ENCODE data around the gene STK39. TPM values are rescaled to one million over a fixed set of nuclear protein-coding genes. Genes with fewer than 3 reads are reported as not detected.

The STK39 gene
- total and polyA plus RNA-seq, 2 experiments from 2014 or later, result 3.2 to 14.6 TPM

DNA sequence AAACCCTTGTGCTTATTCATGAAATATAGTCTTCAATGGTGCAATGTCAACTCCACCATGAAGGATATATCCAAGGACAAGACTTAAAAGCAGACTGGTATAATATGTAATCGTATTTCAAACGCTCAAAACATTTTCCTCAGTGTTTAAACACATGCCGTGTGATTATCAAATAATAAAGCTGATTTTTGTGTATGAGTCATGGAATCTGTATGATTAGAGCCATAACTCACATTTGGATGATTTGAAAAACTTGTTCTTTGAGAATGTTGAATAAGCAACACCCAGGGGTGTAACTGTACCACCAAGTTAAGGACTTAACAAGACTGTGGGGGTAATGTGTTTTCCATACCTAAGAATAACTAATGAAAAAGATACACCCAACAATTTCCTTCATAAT is 215.3 kb downstream of the STK39 start:
- H3K9me3 ChIP-seq (ENCODE audit: low read depth), result no peaks in the 10 kb centered on the region
- H2AFZ ChIP-seq, result no peak overlapping the region
- no peak for DNase-seq
- H3K27me3 ChIP-seq (replicated peaks; ENCODE audit: insufficient read depth), result no peaks in the 10 kb centered on the region
- in situ Hi-C loops (cut with MboI), result no loop called here
- TF ChIP-seq EZH2 (IDR thresholded peaks at IDR 0.05; ENCODE audit: insufficient read depth, poor library complexity, severe bottlenecking) (no peak), EZH2phosphoT487 (IDR thresholded peaks at IDR 0.05; ENCODE audit: insufficient read depth, low read depth) (no peak)
- 95 to 100% methylated on average over 3 of the region's 3 CpGs for WGBS, 2 experiments (ENCODE audit: low coverage in 1 of 2, low lambda C conversion rate in 2 of 2, missing lambda C conversion rate in 2 of 2)
- no peaks in the 10 kb centered on the region for H3K79me2 ChIP-seq (ENCODE audit: insufficient read depth)
- H3K27ac ChIP-seq, result no peak overlapping the region
- no peaks in the 10 kb centered on the region for H4K20me1 ChIP-seq (ENCODE audit: insufficient read depth)
- H3K9me2 ChIP-seq (ENCODE audit: insufficient read depth), result no peaks in the 10 kb centered on the region
- H3K4me1 ChIP-seq (ENCODE audit: insufficient read depth), result peaks cover 10% of the 10 kb centered on the region
- H3K9ac ChIP-seq, result no peak overlapping the region
- no peak overlapping the region for H3K4me3 ChIP-seq
- H3K36me3 ChIP-seq (ENCODE audit: low read depth), result 0 out of 2 replicates have a peak, but pooled peaks cover 6% of the 10 kb centered on the region
- no peaks in the 10 kb centered on the region for H3F3A ChIP-seq (ENCODE audit: insufficient read depth)
- no peak overlapping the region for H3K4me2 ChIP-seq (ENCODE audit: unreplicated experiment)

DNA sequence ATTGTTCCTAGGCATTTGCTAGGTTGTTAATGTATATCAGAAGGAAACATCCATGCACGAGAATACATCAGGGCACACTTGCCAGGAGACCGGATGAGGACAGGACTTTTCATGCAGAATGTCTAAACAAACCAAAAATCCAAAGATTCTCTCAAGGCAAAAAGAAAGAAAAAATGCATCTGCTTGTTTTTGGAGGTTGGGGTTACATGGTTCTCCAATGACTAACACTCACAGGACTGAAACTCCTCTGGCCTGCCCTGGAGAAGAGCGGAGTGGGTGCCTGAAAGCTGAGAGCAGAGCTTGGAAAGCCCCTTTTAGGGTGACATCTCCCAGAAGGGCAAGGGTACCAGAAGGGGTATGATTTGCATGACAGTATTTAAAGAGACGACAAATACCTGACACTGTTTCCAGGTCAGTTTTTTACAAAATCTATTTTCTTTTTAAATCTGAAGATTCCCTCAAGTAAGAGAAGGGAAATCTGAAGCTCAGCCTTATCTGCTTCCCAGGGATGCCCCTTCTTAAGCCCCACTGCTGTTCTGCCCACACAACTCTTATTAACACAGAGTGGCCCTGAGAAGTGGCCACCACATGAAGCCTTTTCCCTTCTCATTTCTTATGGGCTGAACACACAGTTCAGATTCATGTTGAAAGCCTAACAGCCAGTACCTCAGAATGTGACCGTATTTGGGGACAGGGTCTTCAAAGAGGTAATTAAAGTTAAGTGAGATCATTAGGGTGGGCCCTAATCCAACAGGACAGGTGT is 216.4 kb downstream of the STK39 start:
- H2AFZ ChIP-seq, result no peak overlapping the region

DNA sequence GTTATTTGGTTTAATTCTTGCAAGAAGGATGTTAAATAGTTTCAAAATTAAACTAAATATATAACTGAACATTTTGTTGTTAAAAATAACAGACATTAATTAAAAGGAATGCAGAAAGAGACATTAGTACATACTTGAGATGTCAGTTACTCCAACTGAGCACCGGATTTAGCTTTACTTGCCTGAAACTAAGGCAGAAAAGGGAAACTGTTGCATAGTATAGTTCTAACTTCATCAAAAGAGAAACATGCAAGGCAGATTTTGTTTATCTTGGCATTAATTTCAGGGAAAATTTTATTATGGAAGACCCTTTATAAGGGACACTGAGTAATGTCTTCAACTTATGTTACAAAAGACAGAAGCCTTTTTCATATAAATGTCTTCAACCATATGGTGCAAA is 218.3 kb downstream of the STK39 start:
- H4K20me1 ChIP-seq (ENCODE audit: insufficient read depth), result no peaks in the 10 kb centered on the region
- H3K4me1 ChIP-seq (ENCODE audit: insufficient read depth), result peaks cover 10% of the 10 kb centered on the region
- no peak overlapping the region for H3K9ac ChIP-seq
- H3K9me3 ChIP-seq (ENCODE audit: low read depth), result no peaks in the 10 kb centered on the region
- no peaks in the 10 kb centered on the region for H3K79me2 ChIP-seq (ENCODE audit: insufficient read depth)
- H3K9me2 ChIP-seq (ENCODE audit: insufficient read depth), result no peaks in the 10 kb centered on the region
- in situ Hi-C loops (cut with MboI), result no loop called here
- no peak for DNase-seq
- no peaks in the 10 kb centered on the region for H3K27me3 ChIP-seq (replicated peaks; ENCODE audit: insufficient read depth)
- H3F3A ChIP-seq (ENCODE audit: insufficient read depth), result no peaks in the 10 kb centered on the region
- H3K4me3 ChIP-seq, result no peak overlapping the region
- H2AFZ ChIP-seq, result no peak overlapping the region
- WGBS, 2 experiments (ENCODE audit: low coverage in 1 of 2, low lambda C conversion rate in 2 of 2, missing lambda C conversion rate in 2 of 2), result 4 to 19% methylated on average over 1 of the region's 1 CpG
- no peak overlapping the region for H3K27ac ChIP-seq
- TF ChIP-seq EZH2 (IDR thresholded peaks at IDR 0.05; ENCODE audit: insufficient read depth, poor library complexity, severe bottlenecking) (no peak), EZH2phosphoT487 (IDR thresholded peaks at IDR 0.05; ENCODE audit: insufficient read depth, low read depth) (no peak)
- no peaks in the 10 kb centered on the region for H3K36me3 ChIP-seq (ENCODE audit: low read depth)
- H3K4me2 ChIP-seq (ENCODE audit: unreplicated experiment), result no peak overlapping the region

More for the DNA sequence above, 216.4 kb downstream of the STK39 start:
- Histone ChIP-seq H3K9me2 (ENCODE audit: insufficient read depth) (no peaks in the 10 kb centered on the region), H3F3A (ENCODE audit: insufficient read depth) (no peaks in the 10 kb centered on the region), H3K4me2 (ENCODE audit: unreplicated experiment) (no peak overlapping the region), H3K9me3 (ENCODE audit: low read depth) (no peaks in the 10 kb centered on the region), H3K4me3 (no peak overlapping the region), H3K79me2 (ENCODE audit: insufficient read depth) (no peaks in the 10 kb centered on the region), H4K20me1 (ENCODE audit: insufficient read depth) (no peaks in the 10 kb centered on the region), H3K27ac (peak overlapping the region; percentile 29; the same call in 1 of the 2 replicates), H3K9ac (no peak overlapping the region), H3K4me1 (ENCODE audit: insufficient read depth) (peaks cover 10% of the 10 kb centered on the region), H3K27me3 (replicated peaks; ENCODE audit: insufficient read depth) (no peaks in the 10 kb centered on the region), H3K36me3 (ENCODE audit: low read depth) (0 out of 2 replicates have a peak, but pooled peaks cover 6% of the 10 kb centered on the region)
- 87 to 88% methylated on average over 5 of the region's 5 CpGs for WGBS, 2 experiments (ENCODE audit: low coverage in 1 of 2, low lambda C conversion rate in 2 of 2, missing lambda C conversion rate in 2 of 2)
- peak; percentile 63 for DNase-seq
- no peak for TF ChIP-seq EZH2 (IDR thresholded peaks at IDR 0.05; ENCODE audit: insufficient read depth, poor library complexity, severe bottlenecking)
- TF ChIP-seq EZH2phosphoT487 (IDR thresholded peaks at IDR 0.05; ENCODE audit: insufficient read depth, low read depth), result no peak
- in situ Hi-C loops (cut with MboI), result no loop called here

DNA sequence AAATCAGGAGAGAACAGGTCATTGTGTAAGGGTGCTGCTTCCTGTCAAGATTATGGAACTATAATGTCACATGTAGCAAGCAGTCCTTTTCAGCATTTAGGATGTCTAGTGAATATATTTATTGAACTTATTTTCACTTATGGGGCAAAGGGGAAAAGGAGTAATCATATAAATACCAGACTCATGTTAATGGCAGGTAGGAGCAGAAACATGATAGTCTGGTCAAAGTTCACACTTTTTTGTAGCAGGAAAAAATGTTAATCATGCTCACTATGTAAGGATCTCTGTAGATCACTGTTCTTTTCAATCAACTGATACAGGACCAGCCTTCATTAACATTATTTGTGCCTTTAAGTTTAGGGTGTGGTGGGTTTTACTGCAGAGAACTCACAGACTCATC is 219.0 kb downstream of the STK39 start:
- no peak overlapping the region for H3K9ac ChIP-seq
- no peak overlapping the region for H3K27ac ChIP-seq
- in situ Hi-C loops (cut with MboI), result no loop called here

More for the DNA sequence above, 219.0 kb downstream of the STK39 start:
- no peaks in the 10 kb centered on the region for H4K20me1 ChIP-seq (ENCODE audit: insufficient read depth)
- TF ChIP-seq EZH2phosphoT487 (IDR thresholded peaks at IDR 0.05; ENCODE audit: insufficient read depth, low read depth) (no peak), EZH2 (IDR thresholded peaks at IDR 0.05; ENCODE audit: insufficient read depth, poor library complexity, severe bottlenecking) (no peak)
- H3F3A ChIP-seq (ENCODE audit: insufficient read depth), result no peaks in the 10 kb centered on the region
- no peaks in the 10 kb centered on the region for H3K36me3 ChIP-seq (ENCODE audit: low read depth)
- DNase-seq, result no peak
- H2AFZ ChIP-seq, result no peak overlapping the region
- no peaks in the 10 kb centered on the region for H3K27me3 ChIP-seq (replicated peaks; ENCODE audit: insufficient read depth)
- H3K4me3 ChIP-seq, result no peak overlapping the region
- H3K4me1 ChIP-seq (ENCODE audit: insufficient read depth), result peaks cover 10% of the 10 kb centered on the region
- no peaks in the 10 kb centered on the region for H3K9me3 ChIP-seq (ENCODE audit: low read depth)
- H3K9me2 ChIP-seq (ENCODE audit: insufficient read depth), result no peaks in the 10 kb centered on the region
- H3K79me2 ChIP-seq (ENCODE audit: insufficient read depth), result no peaks in the 10 kb centered on the region
- H3K4me2 ChIP-seq (ENCODE audit: unreplicated experiment), result no peak overlapping the region

Measured in GM23248 (cell line).